GM10266 (cell line): Measurements from ENCODE around the gene ZYG11B.
"Not testable (repeated sequence)": the region's sequence is repeated elsewhere in the genome, so short reads cannot be mapped to it uniquely, and the experiment has no call there.

ENCODE experiments used
- DNase-seq: peaks from one replicate; pipeline ENCODE4 v3.0.0; 2012; ENCODE audit errors: extremely low spot score
- CTCF ChIP-seq: IDR thresholded peaks from 2 replicates; pipeline ENCODE4 v1.5.1; 2012; ENCODE audit warnings: mild to moderate bottlenecking, low read depth; ENCODE audit not compliant: control insufficient read depth, insufficient read depth; ENCODE audit errors: missing control alignments

ZYG11B gene

DNA sequence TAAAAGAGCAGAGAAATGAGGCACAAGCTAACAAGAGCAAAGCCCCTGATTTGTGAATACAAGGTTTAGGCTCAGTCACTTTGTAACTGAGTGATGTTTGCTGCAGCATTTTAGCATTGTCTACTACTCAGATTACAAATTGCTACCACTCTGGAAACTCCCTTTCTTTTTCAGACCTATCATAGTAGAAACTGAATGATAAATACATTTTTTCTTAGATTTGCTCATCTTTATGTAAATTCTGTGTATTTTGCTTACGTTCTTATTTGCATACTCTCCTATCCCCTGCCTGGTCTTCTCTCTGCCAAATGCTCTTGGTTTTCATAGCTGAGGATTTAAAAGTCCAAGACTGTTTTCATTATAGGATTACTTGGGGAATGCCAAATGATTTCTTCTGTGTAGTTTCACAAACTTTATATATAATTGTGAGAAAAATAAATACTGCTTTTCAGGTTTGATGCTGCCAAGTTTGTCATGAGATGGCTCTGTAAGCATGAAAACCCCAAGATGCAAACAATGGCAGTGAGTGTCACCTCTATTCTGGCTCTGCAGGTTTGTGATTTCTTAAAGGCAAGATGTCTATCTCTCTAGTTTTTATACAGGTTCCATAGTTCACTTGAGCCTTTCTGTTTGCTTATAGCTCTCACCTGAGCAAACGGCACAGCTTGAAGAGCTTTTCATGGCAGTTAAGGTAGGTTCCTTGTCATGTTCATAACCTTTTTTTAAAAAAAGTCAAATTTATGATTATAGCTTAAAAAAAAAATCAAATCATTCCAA, 141.0 kb downstream of the ZYG11B start:
- no peak for TF ChIP-seq CTCF
- peak; percentile 76 for DNase-seq

DNA sequence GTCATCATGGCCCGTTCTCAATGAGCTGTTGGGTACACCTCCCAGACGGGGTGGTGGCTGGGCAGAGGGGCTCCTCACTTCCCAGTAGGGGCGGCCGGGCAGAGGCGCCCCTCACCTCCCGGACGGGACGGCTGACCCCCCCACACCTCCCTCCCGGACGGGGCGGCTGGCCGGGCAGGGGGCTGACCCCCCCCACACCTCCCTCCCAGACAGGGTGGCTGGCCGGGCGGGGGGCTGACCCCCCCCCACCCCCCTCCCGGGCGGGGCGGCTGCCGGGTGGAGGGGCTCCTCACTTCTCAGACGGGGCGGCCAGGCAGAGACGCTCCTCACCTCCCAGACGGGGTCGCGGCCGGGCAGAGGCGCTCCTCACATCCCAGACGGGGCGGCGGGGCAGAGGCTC, 143.5 kb downstream of the ZYG11B start:
- DNase-seq, result not testable (repeated sequence)

GRCh38 chr1:52876843-52877242, 150.6 kb downstream of the ZYG11B start:
- no peak for TF ChIP-seq CTCF
- DNase-seq, result no peak
